ENCODE data around the gene ASB10. TPM values are rescaled to one million over a fixed set of nuclear protein-coding genes. Genes with fewer than 3 reads are reported as not detected.
A peak's percentile ranks its signal among the peaks of the same experiment; 100 is the strongest.

Gene ASB10
- total and polyA plus RNA-seq, 4 donors = not detected

DNA sequence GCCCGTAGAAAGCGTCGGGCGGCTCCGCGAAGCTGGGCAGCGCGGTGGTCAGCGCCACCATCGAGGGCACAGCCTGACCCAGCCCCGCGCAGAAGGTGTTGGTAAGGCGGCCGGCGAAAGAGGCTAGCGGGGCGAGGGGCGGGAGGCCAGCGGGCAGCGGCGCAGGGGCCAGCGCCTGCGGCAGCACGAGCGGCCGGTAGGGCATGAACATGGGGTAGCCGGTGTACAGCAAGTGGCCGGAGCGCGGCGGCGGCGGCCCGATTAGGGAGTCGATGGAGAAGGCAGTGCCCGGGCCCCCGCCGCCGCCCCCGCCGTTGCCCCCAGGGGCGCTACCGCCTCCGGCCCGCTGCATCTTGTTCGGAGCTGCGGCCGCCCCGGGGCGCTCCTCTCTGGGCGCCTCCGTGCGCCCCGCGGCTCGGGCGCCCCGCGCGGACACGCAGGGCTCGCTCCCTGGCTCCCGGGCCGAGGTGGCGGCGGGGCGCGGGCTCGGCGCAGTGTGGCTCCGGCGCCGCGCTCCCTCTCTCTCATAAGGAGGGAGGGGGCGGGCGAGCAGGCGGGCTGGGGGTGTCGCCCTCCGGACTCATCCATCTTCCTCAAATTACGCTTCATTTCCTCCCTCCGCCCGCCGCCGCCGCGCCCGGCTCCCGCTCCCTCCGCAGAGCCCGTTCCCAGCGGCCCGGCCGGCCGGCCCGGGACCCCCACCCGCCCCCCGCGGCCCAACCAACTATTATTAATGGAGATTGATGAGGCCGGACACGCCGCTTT lies 19.7 kb downstream of the ASB10 start, which contains the start of gene GBX1:
GBX1 (minus strand) TSS at position 498 of the 765 bp plus-strand sequence; CDS start at position 352, 146 bp downstream.
- H3K9me3 ChIP-seq (ENCODE audit: control insufficient read depth in 4 of 4, insufficient read depth in 3 of 4, low read length in 3 of 4) = no peaks in the 10 kb centered on the region
- H3K9ac ChIP-seq (ENCODE audit: insufficient read depth in 1 of 2, low read length in 2 of 2) = no peak within 1 kb of the TSS
- TF ChIP-seq, protein P1, sequence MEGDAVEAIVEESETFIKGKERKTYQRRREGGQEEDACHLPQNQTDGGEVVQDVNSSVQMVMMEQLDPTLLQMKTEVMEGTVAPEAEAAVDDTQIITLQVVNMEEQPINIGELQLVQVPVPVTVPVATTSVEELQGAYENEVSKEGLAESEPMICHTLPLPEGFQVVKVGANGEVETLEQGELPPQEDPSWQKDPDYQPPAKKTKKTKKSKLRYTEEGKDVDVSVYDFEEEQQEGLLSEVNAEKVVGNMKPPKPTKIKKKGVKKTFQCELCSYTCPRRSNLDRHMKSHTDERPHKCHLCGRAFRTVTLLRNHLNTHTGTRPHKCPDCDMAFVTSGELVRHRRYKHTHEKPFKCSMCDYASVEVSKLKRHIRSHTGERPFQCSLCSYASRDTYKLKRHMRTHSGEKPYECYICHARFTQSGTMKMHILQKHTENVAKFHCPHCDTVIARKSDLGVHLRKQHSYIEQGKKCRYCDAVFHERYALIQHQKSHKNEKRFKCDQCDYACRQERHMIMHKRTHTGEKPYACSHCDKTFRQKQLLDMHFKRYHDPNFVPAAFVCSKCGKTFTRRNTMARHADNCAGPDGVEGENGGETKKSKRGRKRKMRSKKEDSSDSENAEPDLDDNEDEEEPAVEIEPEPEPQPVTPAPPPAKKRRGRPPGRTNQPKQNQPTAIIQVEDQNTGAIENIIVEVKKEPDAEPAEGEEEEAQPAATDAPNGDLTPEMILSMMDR (IDR thresholded peaks at IDR 0.05; ENCODE audit: control extremely low read depth, extremely low read depth) = no peak
- no peak within 1 kb of the TSS for H3K27ac ChIP-seq (ENCODE audit: low read depth in 1 of 2, low read length in 1 of 2)
- peaks cover 10 to 61% (median 60%) of the 10 kb centered on the region in 3 donors for H3K27me3 ChIP-seq (ENCODE audit: control insufficient read depth in 3 of 3, insufficient read depth in 3 of 3, low read length in 2 of 3)
- ATAC-seq (ENCODE audit: insufficient read depth, low FRiP score) (peak; percentile 29), DNase-seq (peak; percentile 47 to 78 (median 55))
- H3K4me3 ChIP-seq = peak within 1 kb of the TSS; percentile 28
- H3K4me1 ChIP-seq (ENCODE audit: control insufficient read depth in 5 of 5, insufficient read depth in 5 of 5, low read length in 5 of 5) = peaks cover 0 to 16% (median 5%) of the 10 kb centered on the region in 5 donors
- no peaks in the 10 kb centered on the region for H3K36me3 ChIP-seq (ENCODE audit: control insufficient read depth in 4 of 4, insufficient read depth in 4 of 4, low read length in 4 of 4)
- WGBS, 2 donors = 1% methylated on average over 40 to 101 of the region's 101 CpGs

DNA sequence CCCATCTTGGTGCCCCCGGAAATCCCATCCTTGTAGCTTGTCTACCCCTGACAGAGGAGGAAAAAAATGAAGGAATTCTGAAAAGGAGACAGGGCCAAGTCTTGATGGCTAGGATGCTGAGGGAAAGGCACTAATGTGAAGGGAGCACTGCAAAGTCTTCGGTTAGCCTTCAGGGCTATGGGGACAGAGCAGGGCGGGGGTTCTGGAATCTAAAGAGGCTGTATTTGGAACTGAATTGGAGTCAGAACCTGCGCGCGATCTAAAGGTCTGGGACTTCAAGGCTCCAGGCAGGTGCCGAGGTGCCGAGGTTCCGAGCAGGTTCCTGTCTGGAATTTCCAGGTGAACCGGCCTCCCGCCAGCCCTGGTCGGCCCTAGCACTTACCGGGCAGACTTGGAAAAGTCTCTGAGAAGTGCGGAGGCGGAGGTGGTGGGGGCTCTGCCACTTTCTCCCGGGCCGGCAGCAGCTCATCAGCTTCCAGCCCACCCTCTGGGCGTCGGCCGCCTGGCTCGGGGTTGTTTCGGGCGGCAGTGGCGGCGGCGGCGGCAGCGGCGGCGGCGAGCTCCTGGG lies 20.3 kb downstream of the ASB10 start:
- TF ChIP-seq, protein P1 (IDR thresholded peaks at IDR 0.05; ENCODE audit: control extremely low read depth, extremely low read depth) = no peak
- Histone ChIP-seq H3K4me1 (ENCODE audit: control insufficient read depth in 5 of 5, insufficient read depth in 5 of 5, low read length in 5 of 5) (peaks cover 0 to 16% (median 5%) of the 10 kb centered on the region in 5 donors), H3K36me3 (ENCODE audit: control insufficient read depth in 4 of 4, insufficient read depth in 4 of 4, low read length in 4 of 4) (no peaks in the 10 kb centered on the region), H3K9ac (ENCODE audit: insufficient read depth in 1 of 2, low read length in 2 of 2) (no peak overlapping the region), H3K27ac (ENCODE audit: low read depth in 1 of 2, low read length in 1 of 2) (no peak overlapping the region), H3K27me3 (ENCODE audit: control insufficient read depth in 3 of 3, insufficient read depth in 3 of 3, low read length in 2 of 3) (peaks cover 10 to 68% (median 60%) of the 10 kb centered on the region in 3 donors), H3K9me3 (ENCODE audit: control insufficient read depth in 4 of 4, insufficient read depth in 3 of 4, low read length in 3 of 4) (no peaks in the 10 kb centered on the region), H3K4me3 (peak overlapping the region; percentile 28)
- DNase-seq (no peak), ATAC-seq (ENCODE audit: insufficient read depth, low FRiP score) (no peak)
- WGBS, 2 donors = 11 to 13% methylated on average over 25 to 31 of the region's 31 CpGs

DNA sequence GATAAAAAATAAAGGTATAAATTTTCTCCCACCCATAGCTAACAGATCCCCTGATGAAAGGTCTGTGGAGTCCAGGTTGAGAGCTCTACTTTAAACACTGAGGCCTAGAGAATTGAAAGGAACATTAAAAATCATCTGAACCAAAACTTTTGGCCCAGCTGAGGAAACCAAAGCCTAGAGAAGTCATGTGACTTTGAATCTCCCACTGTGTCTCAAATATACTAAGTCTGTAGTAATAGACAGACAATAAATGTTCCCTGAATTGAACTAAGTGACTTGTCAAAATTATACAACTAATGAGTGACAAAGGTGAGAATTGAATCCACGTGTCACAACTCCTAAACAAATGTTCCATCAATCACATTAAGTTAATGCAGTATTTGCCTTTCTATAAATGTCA lies 25.3 kb downstream of the ASB10 start:
- H3K36me3 ChIP-seq (ENCODE audit: control insufficient read depth in 4 of 4, insufficient read depth in 4 of 4, low read length in 4 of 4) = no peaks in the 10 kb centered on the region
- H3K27ac ChIP-seq (ENCODE audit: low read depth in 1 of 2, low read length in 1 of 2) = no peak overlapping the region
- no peaks in the 10 kb centered on the region for H3K9me3 ChIP-seq (ENCODE audit: control insufficient read depth in 4 of 4, insufficient read depth in 3 of 4, low read length in 3 of 4)
- DNase-seq = no peak
- ATAC-seq (ENCODE audit: insufficient read depth, low FRiP score) = no peak
- no peak overlapping the region for H3K4me3 ChIP-seq
- H3K9ac ChIP-seq (ENCODE audit: insufficient read depth in 1 of 2, low read length in 2 of 2) = no peak overlapping the region
- 78 to 94% methylated on average over 1 of the region's 1 CpG for WGBS, 2 donors
- peaks cover 3 to 59% (median 49%) of the 10 kb centered on the region in 3 donors for H3K27me3 ChIP-seq (ENCODE audit: control insufficient read depth in 3 of 3, insufficient read depth in 3 of 3, low read length in 2 of 3)
- H3K4me1 ChIP-seq (ENCODE audit: control insufficient read depth in 5 of 5, insufficient read depth in 5 of 5, low read length in 5 of 5) = peaks cover 0 to 2% (median 2%) of the 10 kb centered on the region in 5 donors
- TF ChIP-seq, protein P1 (IDR thresholded peaks at IDR 0.05; ENCODE audit: control extremely low read depth, extremely low read depth) = no peak
